Skin epidermis (tissue), 12 donors: ENCODE results near the gene EMX2.

Source experiments
- H3K27ac ChIP-seq, 21 experiments: fragments of 200-600 bp; sonication (generic) in 11 of 21; one replicate each; pipeline ENCODE4 v1.5.0; 2020; ENCODE audit warnings: mild to moderate bottlenecking in 3 of 21, inconsistent platforms in 2 of 21, moderate library complexity in 2 of 21
- H3K4me3 ChIP-seq, 7 experiments: fragments of 200-600 bp; sonication (generic) in 2 of 7; one replicate each; pipeline ENCODE4 v1.5.0; 2020; ENCODE audit warnings: inconsistent platforms in 2 of 7, mild to moderate bottlenecking in 2 of 7, moderate library complexity in 1 of 7

Gene EMX2

GRCh38 chr10:117552701-117553141 lies 10.2 kb downstream of the EMX2 start:
- Histone ChIP-seq H3K27ac (peak overlapping the region in 3 of 21 experiments; percentile 10 to 77 (median 75)), H3K4me3 (peak overlapping the region in 4 of 7 experiments; percentile 2 to 27 (median 16))

DNA sequence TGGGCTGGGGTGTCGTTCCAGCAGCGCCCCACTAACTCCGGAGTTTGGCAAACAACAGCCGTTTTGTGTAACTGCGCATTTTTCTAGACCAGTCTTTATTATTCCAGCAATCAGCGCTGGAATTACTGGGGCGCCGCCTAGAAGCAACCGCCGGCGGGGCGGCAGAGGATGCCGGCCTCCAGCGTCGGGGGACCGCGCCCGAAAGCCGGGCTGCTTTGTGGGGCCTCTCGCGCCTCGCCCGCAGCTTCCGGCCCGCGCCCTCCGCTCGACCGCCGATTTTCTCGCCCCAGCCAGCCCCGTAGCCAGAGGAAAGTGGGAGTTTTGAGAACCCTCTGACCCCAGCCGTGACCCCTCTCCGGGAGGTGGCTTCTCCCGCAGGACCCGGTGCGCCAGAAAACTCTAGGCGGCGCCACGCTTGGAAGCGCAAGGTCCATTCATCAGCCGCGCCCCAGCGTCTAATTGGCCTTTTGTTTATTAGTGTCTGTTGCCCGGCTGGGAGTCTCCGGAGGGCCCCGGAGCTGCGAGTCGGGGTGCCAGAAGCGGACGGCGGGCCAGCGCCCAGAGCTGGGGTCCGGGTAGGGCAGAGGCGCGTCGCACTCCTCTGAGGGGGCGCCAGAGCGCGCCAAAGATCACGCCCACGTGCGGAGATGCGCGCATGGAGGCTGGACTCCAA lies 10.7 kb downstream of the EMX2 start:
- Histone ChIP-seq H3K27ac (peak overlapping the region in 3 of 21 experiments; percentile 10 to 77 (median 44)), H3K4me3 (peak overlapping the region in 6 of 7 experiments; percentile 2 to 27 (median 14))

- peak overlapping the region in 1 of 21 experiments; percentile 77 for H3K27ac ChIP-seq
- H3K4me3 ChIP-seq, result peak overlapping the region in 4 of 7 experiments; percentile 2 to 27 (median 16)
Measured at GRCh38 chr10:117553815-117554172, 11.2 kb downstream of the EMX2 start.

DNA sequence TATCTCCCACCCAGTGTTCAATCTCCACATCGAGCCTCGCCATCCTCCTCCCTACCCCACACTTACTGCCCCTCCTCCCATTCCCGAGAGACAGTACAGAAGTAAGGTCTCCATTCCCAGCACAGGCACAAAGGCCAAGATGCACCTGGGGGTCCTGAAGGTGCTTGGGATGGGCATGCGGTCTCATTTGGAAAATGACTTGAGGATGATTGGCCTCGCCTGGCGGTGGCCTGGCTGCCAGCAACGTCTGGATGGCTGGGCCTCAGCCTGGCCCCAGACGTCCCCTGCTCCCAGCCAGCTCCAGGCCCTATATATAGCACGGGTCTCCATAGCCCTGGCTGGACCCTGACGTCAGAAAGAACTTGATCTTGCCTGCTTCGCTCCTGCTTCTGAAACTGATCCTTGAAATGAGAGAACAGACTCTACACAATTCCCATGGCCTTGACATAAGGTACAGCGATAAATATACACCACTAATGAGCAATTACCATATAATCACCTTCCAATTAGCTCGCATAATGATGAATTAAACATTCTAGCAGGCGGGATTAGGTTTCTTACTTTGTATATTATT lies 11.8 kb downstream of the EMX2 start:
- H3K27ac ChIP-seq, result no peak overlapping the region
- H3K4me3 ChIP-seq, result no peak overlapping the region

DNA sequence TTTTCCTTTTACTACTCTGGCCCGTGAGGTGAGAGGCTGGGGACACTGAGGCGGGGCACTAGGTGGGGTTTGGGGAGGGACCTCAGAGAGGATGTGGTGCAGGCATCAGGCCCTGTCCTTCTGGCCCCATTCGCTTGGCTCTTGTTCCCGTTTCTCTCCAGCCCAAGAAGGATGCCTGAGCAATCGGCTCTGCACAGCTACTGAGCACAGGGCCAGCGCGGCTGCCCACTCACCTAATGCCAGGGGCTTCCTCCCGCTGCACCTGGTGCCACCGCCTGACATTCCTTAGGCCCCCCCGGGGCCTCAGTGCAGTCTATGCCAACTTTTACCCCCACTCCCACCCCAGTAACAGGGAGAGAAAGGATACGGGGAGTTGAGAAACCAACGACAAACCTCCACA lies 12.5 kb downstream of the EMX2 start:
- no peak overlapping the region for H3K4me3 ChIP-seq

GRCh38 chr10:117555863-117556262 lies 13.3 kb downstream of the EMX2 start:
- Histone ChIP-seq H3K4me3 (no peak overlapping the region), H3K27ac (no peak overlapping the region)

More for the DNA sequence above, 12.5 kb downstream of the EMX2 start:
- no peak overlapping the region for H3K27ac ChIP-seq

- Histone ChIP-seq H3K4me3 (no peak overlapping the region), H3K27ac (no peak overlapping the region)
Measured at GRCh38 chr10:117556356-117556755, 13.8 kb downstream of the EMX2 start.

DNA sequence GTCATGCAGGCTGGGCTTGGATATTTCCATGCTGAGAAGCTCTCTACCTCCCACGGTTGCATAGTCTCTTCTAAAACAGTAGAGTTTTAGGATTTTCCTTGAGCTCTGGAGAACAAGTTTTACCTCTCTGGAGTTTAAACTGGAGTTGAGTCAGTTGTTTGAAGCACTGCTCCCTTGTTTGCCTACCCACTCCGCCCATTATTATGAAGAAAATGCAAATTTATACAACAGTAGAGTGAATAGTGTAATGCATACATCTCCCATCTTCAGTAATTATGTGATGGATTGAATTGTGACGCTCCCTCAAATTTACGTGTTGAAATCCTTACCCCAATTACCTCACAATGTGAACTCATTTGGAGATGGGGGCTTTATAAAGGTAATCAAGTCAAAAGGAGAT lies 17.2 kb downstream of the EMX2 start:
- H3K4me3 ChIP-seq, result no peak overlapping the region
- H3K27ac ChIP-seq, result no peak overlapping the region

DNA sequence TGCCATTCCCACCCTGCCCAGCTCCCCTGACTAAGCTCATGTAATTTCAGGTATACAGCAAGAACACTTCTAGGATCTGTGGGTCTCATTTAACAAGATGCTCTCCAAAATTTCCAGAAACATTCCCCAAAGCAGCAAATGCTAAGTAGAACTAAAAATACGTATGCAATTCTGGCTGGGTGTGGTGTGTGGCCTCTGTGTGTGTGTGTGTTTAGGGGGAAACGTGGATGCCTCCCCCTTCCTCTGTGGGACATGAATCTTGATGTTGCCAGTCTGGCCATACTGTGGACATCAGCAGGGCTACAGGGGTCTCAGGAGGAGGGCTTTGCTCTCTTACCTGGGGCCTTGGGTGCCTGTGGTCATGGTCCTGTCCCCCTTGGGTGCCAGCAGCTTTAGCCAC lies 18.4 kb downstream of the EMX2 start:
- H3K27ac ChIP-seq, result no peak overlapping the region

GRCh38 chr10:117562220-117562619 lies 19.7 kb downstream of the EMX2 start:
- no peak overlapping the region for H3K4me3 ChIP-seq

More for the DNA sequence above, 18.4 kb downstream of the EMX2 start:
- H3K4me3 ChIP-seq, result no peak overlapping the region

GRCh38 chr10:117562896-117563737 lies 20.6 kb downstream of the EMX2 start:
- no peak overlapping the region for H3K27ac ChIP-seq

More at GRCh38 chr10:117562220-117562619, 19.7 kb downstream of the EMX2 start:
- no peak overlapping the region for H3K27ac ChIP-seq

DNA sequence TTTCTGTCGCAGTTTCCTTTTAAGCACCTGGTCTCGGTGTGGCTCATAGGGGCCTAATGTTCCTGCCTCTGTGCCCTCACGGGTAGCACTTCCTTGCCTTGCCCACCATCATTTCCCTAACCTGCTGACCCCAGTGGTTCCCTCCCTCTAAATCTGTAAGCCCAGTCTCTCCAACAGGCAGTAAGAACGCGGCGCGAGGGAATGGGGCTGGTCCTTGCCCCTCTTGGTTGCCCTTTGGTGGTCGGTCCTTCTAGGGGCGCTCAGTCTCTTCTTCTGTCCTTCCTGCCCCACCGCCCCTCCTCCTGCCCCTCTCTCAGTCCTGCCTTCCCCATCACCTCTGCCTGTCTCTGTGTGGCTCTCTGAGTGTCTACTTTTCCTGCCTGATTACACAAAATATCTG lies 21.2 kb downstream of the EMX2 start:
- H3K27ac ChIP-seq, result no peak overlapping the region
- H3K4me3 ChIP-seq, result no peak overlapping the region

More at GRCh38 chr10:117562896-117563737, 20.6 kb downstream of the EMX2 start:
- no peak overlapping the region for H3K4me3 ChIP-seq

DNA sequence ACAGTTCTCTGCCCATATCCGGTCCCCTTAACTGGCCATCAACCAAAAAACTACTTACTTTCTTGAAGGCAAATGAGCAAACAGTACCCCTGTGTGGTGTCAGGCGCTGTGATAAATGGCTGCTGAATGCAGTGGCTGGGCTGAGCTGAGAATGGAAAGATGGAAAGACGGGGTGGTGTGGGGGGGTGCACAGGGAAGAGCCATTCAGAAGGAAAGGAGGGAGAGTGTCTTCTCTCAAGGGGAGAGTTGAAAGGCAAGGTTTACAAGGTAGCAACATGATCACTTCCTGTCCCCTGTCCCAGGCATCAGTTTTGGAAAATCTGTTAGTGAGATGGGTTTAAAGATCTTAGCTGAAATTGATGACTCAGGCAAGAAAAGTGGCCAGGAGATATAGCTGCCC lies 22.5 kb downstream of the EMX2 start:
- no peak overlapping the region for H3K27ac ChIP-seq

GRCh38 chr10:117568334-117568733 lies 25.8 kb downstream of the EMX2 start:
- H3K27ac ChIP-seq, result no peak overlapping the region
- no peak overlapping the region for H3K4me3 ChIP-seq

More for the DNA sequence above, 22.5 kb downstream of the EMX2 start:
- H3K4me3 ChIP-seq, result no peak overlapping the region

DNA sequence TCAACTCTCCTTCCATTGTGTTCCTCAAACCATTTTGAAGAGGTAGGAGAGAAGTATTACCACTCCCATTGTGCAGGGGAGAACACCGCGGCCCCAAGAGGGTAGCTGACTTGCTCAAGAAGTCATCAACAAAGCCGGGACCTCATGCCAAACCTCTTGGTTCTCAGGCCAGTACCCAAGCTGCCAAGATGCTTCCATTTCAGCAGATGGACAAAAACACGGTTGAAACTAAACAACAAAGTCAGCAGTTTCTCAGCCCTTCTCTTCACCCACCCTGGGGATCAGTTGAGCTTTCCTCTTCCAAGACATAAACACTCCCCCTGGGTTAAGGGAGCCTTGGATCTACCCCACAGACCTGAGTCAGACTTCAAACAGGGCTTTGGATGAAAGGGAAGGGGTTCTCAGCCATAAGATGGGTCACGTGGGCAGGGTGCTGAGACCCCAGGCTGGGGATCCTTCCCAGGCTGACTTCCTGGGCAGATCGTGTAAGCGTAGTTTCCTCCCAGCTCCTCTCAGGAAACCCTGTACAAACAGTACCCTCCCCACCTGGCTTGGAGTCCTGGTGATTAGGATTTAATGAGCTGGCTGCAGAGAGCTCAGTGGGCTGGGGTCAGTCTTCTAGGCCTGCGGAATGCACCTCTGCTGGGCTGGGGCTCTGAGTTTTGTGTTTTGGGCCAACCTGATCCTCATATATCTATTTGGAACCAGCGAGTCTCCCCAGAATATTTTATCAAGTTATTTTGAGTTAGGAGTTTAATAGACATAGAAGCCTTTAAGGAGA lies 27.3 kb downstream of the EMX2 start:
- H3K27ac ChIP-seq, result no peak overlapping the region
- no peak overlapping the region for H3K4me3 ChIP-seq

- H3K4me3 ChIP-seq, result no peak overlapping the region
- H3K27ac ChIP-seq, result no peak overlapping the region
Measured at GRCh38 chr10:117570880-117571279, 28.3 kb downstream of the EMX2 start.

GRCh38 chr10:117574498-117575146 lies 32.1 kb downstream of the EMX2 start:
- H3K27ac ChIP-seq, result no peak overlapping the region
- no peak overlapping the region for H3K4me3 ChIP-seq

- no peak overlapping the region for H3K4me3 ChIP-seq
- no peak overlapping the region for H3K27ac ChIP-seq
Measured at GRCh38 chr10:117578490-117578889, 35.9 kb downstream of the EMX2 start.

GRCh38 chr10:117578999-117579590 lies 36.5 kb downstream of the EMX2 start:
- H3K27ac ChIP-seq, result no peak overlapping the region
- H3K4me3 ChIP-seq, result no peak overlapping the region
